NCI-H146 treated with DMSO at 0.1 percent for 48 hours (cell line): Measurements from ENCODE around the gene DAPL1.
A peak's percentile ranks its signal among the peaks of the same experiment; 100 is the strongest.

Experiments used
- DNase-seq: peaks from one replicate; lab custom pipeline; 2025; ENCODE audit not compliant: unreplicated experiment; lab: John Stamatoyannopoulos, UW

The DAPL1 gene

GRCh38 chr2:158776231-158776630, 18.9 kb upstream of the DAPL1 start:
- DNase-seq = peak; percentile 68

GRCh38 chr2:158777077-158777476, 18.0 kb upstream of the DAPL1 start:
- DNase-seq = no peak

DNA sequence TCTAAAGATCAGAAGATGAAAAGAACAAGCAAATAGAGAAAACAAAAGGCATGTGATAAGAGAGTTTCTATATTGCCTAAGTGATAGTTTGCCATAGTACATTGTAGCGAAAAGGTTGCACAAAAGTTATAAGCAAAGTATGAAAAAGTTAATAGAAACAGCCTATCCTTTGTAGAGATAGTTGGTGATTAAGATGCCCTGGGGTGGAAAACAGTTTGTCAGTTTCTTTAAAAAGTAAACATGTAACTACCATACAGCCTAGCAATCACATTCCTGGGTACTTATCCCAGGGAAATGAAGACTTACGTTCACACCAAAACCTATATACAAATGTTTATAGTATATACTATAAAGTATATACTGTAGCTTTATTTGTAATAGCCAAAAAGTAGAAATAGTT, 16.9 kb upstream of the DAPL1 start:
- DNase-seq = peak; percentile 64

DNA sequence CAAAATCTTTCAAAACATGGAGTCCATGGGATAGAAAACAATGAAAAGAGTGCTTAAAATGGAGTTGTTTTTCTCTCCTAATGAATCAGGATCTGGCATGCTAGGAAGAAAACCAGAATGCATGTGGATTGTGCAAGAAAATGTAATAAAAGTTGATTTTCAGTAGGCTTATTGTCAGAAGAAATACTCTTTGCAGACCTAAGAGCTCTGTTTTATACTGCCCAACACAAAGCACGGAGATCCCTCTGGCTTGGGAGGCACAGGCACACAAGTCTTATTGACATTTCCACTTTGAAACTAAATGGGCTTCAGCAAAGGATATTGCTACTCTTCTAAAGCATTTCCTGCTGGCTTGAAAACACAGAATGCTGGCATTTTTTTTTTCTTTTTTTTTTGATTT, 15.5 kb upstream of the DAPL1 start:
- no peak for DNase-seq

GRCh38 chr2:158781353-158781961, 13.7 kb upstream of the DAPL1 start:
- no peak for DNase-seq

DNA sequence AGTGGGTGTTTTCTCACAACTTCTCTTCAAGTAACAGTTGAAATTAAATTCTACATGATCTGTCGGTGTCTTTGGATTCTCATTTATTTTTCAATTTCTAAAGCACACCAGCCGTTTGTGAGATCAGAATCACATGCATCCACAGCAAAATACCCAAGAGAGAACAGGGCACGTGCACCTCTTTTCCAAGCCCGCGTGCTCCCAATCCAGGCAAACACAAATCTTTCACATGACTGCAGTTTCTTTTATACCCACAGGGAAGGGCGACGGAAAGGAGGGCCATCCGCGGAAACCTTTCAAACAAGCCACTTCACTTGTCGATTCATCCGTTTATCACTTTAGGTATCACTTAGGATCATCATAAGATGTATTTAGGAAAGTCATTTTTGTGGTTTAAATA, 13.0 kb upstream of the DAPL1 start:
- DNase-seq = no peak

- DNase-seq = no peak
Measured at GRCh38 chr2:158782616-158783015, 12.5 kb upstream of the DAPL1 start.

GRCh38 chr2:158783923-158784322, 11.2 kb upstream of the DAPL1 start:
- no peak for DNase-seq

GRCh38 chr2:158786897-158787296, 8.2 kb upstream of the DAPL1 start:
- DNase-seq = no peak

DNA sequence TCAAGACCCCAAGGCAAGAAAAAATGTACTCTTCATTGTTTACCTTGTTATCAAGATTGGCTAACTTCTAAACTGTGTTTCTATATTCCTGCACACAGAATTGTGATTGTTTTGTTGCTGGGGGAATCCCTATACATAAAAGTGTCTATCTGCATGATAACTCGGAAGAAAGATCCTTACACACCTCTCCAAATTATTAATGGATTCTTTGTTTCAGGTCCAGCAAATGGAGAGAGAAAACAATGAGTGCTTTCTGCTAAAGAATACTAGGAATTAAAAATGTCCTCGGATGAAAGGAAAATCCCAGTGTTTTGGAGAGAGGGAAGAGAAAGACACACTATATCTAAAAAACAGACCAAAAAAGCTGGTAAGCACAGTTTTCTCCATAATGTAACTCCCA, 6.2 kb upstream of the DAPL1 start:
- no peak for DNase-seq

- peak; percentile 79 for DNase-seq
Measured at GRCh38 chr2:158796652-158797051, 1.5 kb downstream of the DAPL1 start.

DNA sequence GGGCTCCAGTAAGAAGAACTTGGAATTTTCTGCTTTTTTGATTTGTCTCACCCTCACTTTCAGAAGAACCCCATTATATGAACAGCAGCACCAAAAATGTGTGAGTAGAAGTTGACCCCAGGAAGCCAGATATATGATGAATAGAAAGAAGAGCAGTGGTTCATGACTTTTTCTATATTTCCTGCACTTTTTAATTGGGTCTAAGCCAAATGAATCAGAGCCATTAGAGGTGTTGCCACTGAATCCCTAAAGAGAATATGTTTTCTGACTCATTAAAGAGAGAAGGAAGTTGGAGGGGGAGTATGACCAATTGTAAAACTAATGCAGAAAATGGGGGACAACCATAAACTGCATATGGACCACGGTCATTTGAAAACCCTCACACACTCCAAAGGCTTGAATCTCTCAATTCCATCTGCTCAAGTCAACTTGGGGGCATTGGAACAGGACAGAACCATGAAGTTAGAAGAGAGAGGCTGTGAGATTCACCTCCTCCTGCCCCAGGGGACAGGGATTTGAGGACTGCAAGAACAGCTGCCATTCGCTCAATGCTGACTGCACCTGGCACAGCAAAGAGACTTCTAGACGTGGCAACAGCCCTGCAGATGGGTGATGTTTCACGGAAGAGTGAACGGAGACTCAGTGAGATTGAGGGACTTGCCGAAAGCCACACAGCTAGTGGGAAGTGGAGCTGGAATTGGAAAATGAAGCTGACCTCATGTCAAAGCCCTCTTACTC, 3.0 kb downstream of the DAPL1 start:
- no peak for DNase-seq

GRCh38 chr2:158799181-158799580, 4.1 kb downstream of the DAPL1 start:
- DNase-seq = no peak

DNA sequence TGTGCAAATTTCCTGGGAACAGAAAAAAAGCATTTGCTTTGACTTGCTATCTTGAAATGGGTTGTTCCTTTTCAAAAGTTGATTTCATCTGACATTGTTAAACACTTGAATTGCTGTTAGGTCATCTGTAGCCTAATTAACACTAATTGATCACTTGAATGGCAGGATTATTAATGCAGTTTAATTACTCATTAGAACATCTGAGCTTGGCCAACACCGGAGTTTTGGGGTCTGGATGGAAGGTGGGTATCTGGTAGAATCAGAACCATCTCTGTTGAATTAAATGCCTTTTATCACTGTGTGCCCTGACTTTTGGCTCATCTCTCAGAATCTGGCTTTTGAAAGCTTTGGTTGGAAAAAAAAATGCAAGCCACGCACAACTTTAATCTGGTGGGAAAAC, 8.4 kb downstream of the DAPL1 start:
- no peak for DNase-seq

DNA sequence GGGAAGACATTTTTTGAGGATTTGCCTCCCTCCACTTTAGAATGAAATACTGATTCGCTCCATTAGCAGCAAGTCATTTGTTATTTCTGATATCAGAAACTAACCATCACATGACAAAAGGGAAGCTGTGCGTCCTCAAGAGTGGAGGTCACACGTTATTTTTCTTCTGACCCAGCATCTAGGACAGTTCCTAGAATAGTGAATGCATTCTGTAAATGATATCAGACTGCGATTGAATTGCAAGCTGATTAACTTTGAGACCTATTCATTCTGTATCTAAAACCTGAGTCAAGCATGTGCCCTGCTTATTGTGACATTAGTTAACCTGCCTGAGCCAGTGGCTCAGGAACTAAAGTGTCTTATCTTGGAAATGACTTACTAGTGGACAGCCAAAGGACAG, 10.1 kb downstream of the DAPL1 start:
- DNase-seq = no peak

GRCh38 chr2:158805936-158806335, 10.8 kb downstream of the DAPL1 start:
- no peak for DNase-seq

GRCh38 chr2:158806941-158807340, 11.8 kb downstream of the DAPL1 start:
- DNase-seq = no peak

- DNase-seq = no peak
Measured at GRCh38 chr2:158808426-158808825, 13.3 kb downstream of the DAPL1 start.

- DNase-seq = no peak
Measured at GRCh38 chr2:158809816-158810215, 14.7 kb downstream of the DAPL1 start.

- DNase-seq = no peak
Measured at GRCh38 chr2:158810731-158811460, 15.8 kb downstream of the DAPL1 start.

DNA sequence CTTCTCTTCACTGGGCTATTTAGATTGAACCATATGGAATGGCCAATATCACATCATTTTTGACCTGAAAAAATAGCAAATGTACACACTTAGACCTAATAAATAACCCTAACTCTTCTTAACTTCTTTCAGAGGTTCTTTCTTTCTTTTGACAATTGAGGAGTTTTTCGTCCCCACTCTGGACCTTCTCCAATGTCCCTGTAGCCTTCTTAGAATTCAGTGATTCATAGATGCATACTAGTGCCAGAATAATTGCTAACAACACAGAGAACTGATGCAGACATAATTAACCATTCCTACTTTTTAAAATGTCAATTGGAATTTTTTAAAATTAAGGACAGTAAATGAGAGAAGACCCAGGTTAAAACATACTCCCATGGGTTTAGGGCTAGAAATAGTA, 20.0 kb downstream of the DAPL1 start:
- DNase-seq = no peak

GRCh38 chr2:158815658-158816057, 20.5 kb downstream of the DAPL1 start:
- DNase-seq = no peak
